ENCODE data around the gene ANXA5. TPM values are rescaled to one million over a fixed set of nuclear protein-coding genes. Genes with fewer than 3 reads are reported as not detected.

Gene ANXA5
- total RNA-seq, 1 experiment from 2014 or later = 231 TPM

- H3K36me3 Mint-ChIP-seq (ENCODE audit: insufficient read depth in 1 of 3, low read depth in 3 of 3) = no peaks in the 10 kb centered on the region
- no peaks in the 10 kb centered on the region for H3K79me2 ChIP-seq (ENCODE audit: insufficient read depth, low read length)
- H3K14ac ChIP-seq (ENCODE audit: insufficient read depth, low read length) = no peak overlapping the region
These were observed 16.0 kb upstream of the ANXA5 start for GRCh38 chr4:121712783-121713182.

More at GRCh38 chr4:121712783-121713182, 16.0 kb upstream of the ANXA5 start:
- Histone ChIP-seq H4K8ac (replicated peaks; ENCODE audit: insufficient read length, low read depth, low read length) (no peak overlapping the region), H2BK15ac (ENCODE audit: low read depth, low read length) (no peak overlapping the region), H4K91ac (ENCODE audit: insufficient read length, low read depth, low read length) (no peak overlapping the region), H2BK5ac (ENCODE audit: insufficient read length, low read length) (no peak overlapping the region), H2BK20ac (ENCODE audit: low read depth, low read length, poor library complexity, severe bottlenecking) (no peak overlapping the region), H3K27ac (ENCODE audit: insufficient read length, low read depth, low read length) (no peak overlapping the region), H3K18ac (ENCODE audit: insufficient read length, low read depth, low read length) (no peak overlapping the region), H3K9me3 (ENCODE audit: control insufficient read depth, low read depth, low read length) (no peaks in the 10 kb centered on the region), H3K23me2 (ENCODE audit: insufficient read length, low read depth, low read length, poor library complexity, severe bottlenecking) (no peaks in the 10 kb centered on the region), H2BK12ac (ENCODE audit: insufficient read length, low read depth, low read length) (no peak overlapping the region), H3K4me2 (ENCODE audit: insufficient read depth, insufficient read length, low read length) (no peak overlapping the region), H2BK120ac (ENCODE audit: low read depth, low read length, poor library complexity, severe bottlenecking) (no peak overlapping the region), H3K4me1 (ENCODE audit: insufficient read depth, low read length) (peaks cover 6% of the 10 kb centered on the region; the same call in 1 of the 2 replicates), H3T11ph (ENCODE audit: low read length) (no peak overlapping the region), H4K20me1 (ENCODE audit: control insufficient read depth, insufficient read depth, insufficient read length) (no peaks in the 10 kb centered on the region), H4K5ac (ENCODE audit: insufficient read length, low read depth, low read length) (no peak overlapping the region), H3K4ac (ENCODE audit: low read depth, low read length) (no peak overlapping the region), H3K9ac (ENCODE audit: extremely low read depth, insufficient read length, low read length) (no peak overlapping the region), H2AK5ac (ENCODE audit: insufficient read length, low read length) (no peak overlapping the region), H3K56ac (ENCODE audit: insufficient read length, low read depth, low read length) (no peak overlapping the region), H2AFZ (ENCODE audit: low read length) (no peak overlapping the region), H3K79me1 (ENCODE audit: insufficient read depth, low read depth, low read length, poor library complexity, severe bottlenecking) (no peaks in the 10 kb centered on the region), H3K23ac (ENCODE audit: insufficient read length, low read depth, low read length) (no peak overlapping the region), H3K27me3 (ENCODE audit: insufficient read depth, low read length) (no peaks in the 10 kb centered on the region)
- no CpG with 5 or more reads among the region's 4 CpGs for WGBS (ENCODE audit: extremely low coverage, insufficient read length, low lambda C conversion rate)
- no peak for TF ChIP-seq CTCF (conservative IDR thresholded peaks at IDR 0.05)
- H3K4me3 Mint-ChIP-seq = no peak overlapping the region
- H3K27me3 Mint-ChIP-seq (ENCODE audit: low read depth) = peaks cover 2% of the 10 kb centered on the region; the same call in 1 of the 2 replicates
- no peak overlapping the region for H3K27ac Mint-ChIP-seq
- H3K4me1 Mint-ChIP-seq = peaks cover 19 to 24% of the 10 kb centered on the region in 2 experiments
- DNase-seq = no peak
- H3K9me3 Mint-ChIP-seq = no peaks in the 10 kb centered on the region
